ENCODE data around the gene S100A13.
"Not testable (repeated sequence)": the region's sequence is repeated elsewhere in the genome, so short reads cannot be mapped to it uniquely, and the experiment has no call there.

S100A13 gene
- total RNA-seq: 0.92 to 1.4 (median 1.1) reads per million in 3 experiments

GRCh38 chr1:153626904-153627714, at the start of gene S100A13:
TSS of gene S100A13 (minus strand) at chr1:153627505. CDS start at chr1:153626472, 1,033 bp downstream.
- DNase-seq: no peak

- DNase-seq: no peak
Measured at GRCh38 chr1:153673511-153673910, 46.2 kb upstream of the S100A13 start.

GRCh38 chr1:153671628-153672353, 44.5 kb upstream of the S100A13 start:
- DNase-seq: peak; percentile 46

GRCh38 chr1:153670859-153671627, 43.7 kb upstream of the S100A13 start, which contains the start of gene ILF2:
TSS of gene ILF2 (minus strand) at chr1:153670993. CDS start at chr1:153670922, 71 bp downstream.
- peak; percentile 99 for DNase-seq

GRCh38 chr1:153670257-153670858, 43.1 kb upstream of the S100A13 start:
- DNase-seq: no peak

GRCh38 chr1:153669606-153670005, 42.3 kb upstream of the S100A13 start:
- DNase-seq: no peak

- not testable (repeated sequence) for DNase-seq
Measured at GRCh38 chr1:153668672-153669071, 41.4 kb upstream of the S100A13 start.

GRCh38 chr1:153667439-153667838, 40.1 kb upstream of the S100A13 start:
- no peak for DNase-seq

- no peak for DNase-seq
Measured at GRCh38 chr1:153663211-153663610, 35.9 kb upstream of the S100A13 start.

GRCh38 chr1:153662269-153662668, 35.0 kb upstream of the S100A13 start:
- no peak for DNase-seq

GRCh38 chr1:153661111-153661708, 33.9 kb upstream of the S100A13 start:
- DNase-seq: no peak

GRCh38 chr1:153659656-153660055, 32.4 kb upstream of the S100A13 start:
- no peak for DNase-seq

- no peak for DNase-seq
Measured at GRCh38 chr1:153659175-153659534, 31.9 kb upstream of the S100A13 start.

- peak; percentile 87 for DNase-seq
Measured at GRCh38 chr1:153658400-153659174, 31.3 kb upstream of the S100A13 start, which contains the start of gene SNAPIN. TSS of gene SNAPIN (plus strand) at chr1:153658703. CDS start at chr1:153658744, 41 bp downstream.

- DNase-seq: no peak
Measured at GRCh38 chr1:153655333-153655732, 28.0 kb upstream of the S100A13 start.

- no peak for DNase-seq
Measured at GRCh38 chr1:153652805-153653500, 25.6 kb upstream of the S100A13 start.

- DNase-seq: no peak
Measured at GRCh38 chr1:153651771-153652170, 24.5 kb upstream of the S100A13 start.

GRCh38 chr1:153649863-153650235, 22.5 kb upstream of the S100A13 start:
- DNase-seq: no peak

GRCh38 chr1:153649137-153649862, 22.0 kb upstream of the S100A13 start:
- DNase-seq: peak; percentile 32

Data from central memory CD4-positive, alpha-beta T cell (primary cell).